Epithelial cell of esophagus (primary cell): ENCODE measurements around the gene IWS1.
"Not testable (repeated sequence)": the region's sequence is repeated elsewhere in the genome, so short reads cannot be mapped to it uniquely, and the experiment has no call there.

Experiments
- DNase-seq: peaks from one replicate; pipeline ENCODE4 v3.0.0; 2010; ENCODE audit warnings: low read depth
- H3K4me3 ChIP-seq: 2 replicates; pipeline ENCODE4 v1.5.1; 2011; ENCODE audit warnings: mild to moderate bottlenecking, low read length, control low read depth
- CTCF ChIP-seq: IDR thresholded peaks from 2 replicates; pipeline ENCODE4 v1.5.1; 2011; ENCODE audit warnings: low read depth, mild to moderate bottlenecking, low read length, control low read depth, inconsistent platforms; ENCODE audit not compliant: insufficient read depth; ENCODE audit errors: missing control alignments

The IWS1 gene

DNA sequence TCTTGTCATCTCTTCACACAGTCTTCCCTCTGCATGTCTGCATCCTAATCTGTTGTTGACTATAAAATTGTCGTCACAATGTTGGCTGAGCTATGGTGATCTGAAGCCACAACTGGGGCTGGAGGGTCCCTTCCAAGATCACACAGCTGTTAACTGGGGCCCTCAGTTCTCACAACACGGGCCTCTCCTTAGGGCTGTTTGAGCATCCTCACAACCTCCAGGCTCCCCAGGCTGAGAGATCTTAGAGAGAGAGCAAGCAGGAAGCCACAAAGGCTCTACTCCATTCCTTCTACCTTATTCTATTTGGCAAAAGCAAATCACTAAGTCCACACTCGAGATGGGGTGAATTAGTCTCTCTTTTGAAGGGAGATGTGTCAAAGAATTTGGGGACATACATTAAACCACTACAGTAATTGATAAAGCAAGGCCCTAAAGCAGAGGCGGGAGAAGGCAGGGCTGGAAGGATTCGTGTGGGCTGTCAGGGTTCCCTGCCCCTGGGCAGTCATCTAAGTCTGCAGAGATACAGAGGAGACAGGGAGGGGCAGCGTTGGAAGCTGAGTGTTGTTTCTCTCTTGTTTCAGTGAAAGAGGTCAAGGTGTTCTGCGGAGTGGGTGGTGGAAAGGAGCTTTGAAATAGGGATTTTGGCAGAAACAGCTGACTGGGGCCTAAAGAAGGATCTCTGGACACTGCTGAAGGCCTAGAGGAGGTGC, 25.1 kb upstream of the IWS1 start:
- no peak for DNase-seq
- no peak overlapping the region for H3K4me3 ChIP-seq
- no peak for TF ChIP-seq CTCF

- TF ChIP-seq CTCF: no peak
- H3K4me3 ChIP-seq: no peak overlapping the region
- DNase-seq: peak; percentile 27
Measured at GRCh38 chr2:127546797-127547196, 20.5 kb upstream of the IWS1 start.

- no peak overlapping the region for H3K4me3 ChIP-seq
- DNase-seq: no peak
- TF ChIP-seq CTCF: no peak
Measured at GRCh38 chr2:127545796-127546195, 19.5 kb upstream of the IWS1 start.

GRCh38 chr2:127545189-127545588, 18.9 kb upstream of the IWS1 start:
- no peak for DNase-seq
- TF ChIP-seq CTCF: no peak
- no peak overlapping the region for H3K4me3 ChIP-seq

GRCh38 chr2:127543013-127543501, 16.8 kb upstream of the IWS1 start:
- DNase-seq, H3K4me3 ChIP-seq: not testable (repeated sequence)

- TF ChIP-seq CTCF: no peak
- no peak for DNase-seq
Measured at GRCh38 chr2:127542231-127542630, 15.9 kb upstream of the IWS1 start.

DNA sequence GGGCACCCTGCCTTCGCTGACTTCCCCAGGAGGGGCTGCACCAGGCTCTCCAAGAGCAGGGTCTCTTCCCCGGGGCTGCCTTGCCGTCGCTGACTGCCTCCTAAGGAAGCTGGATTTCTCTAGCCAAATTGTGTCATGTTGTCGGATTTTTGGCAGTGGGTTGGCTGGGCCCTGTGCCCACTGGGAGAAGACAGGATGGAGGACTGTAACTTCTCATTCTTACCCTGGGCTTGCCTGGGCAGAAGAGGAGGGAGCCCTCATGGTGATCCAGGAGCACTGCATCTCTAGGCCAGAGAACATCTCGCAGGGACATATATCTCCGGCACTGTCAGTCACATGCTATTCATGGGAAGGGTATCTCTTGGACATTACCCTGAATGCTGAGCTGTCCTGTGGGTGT, 15.5 kb upstream of the IWS1 start:
- H3K4me3 ChIP-seq: no peak overlapping the region
- no peak for TF ChIP-seq CTCF
- no peak for DNase-seq

More at GRCh38 chr2:127542231-127542630, 15.9 kb upstream of the IWS1 start:
- no peak overlapping the region for H3K4me3 ChIP-seq
